AG08395 (cell line): ENCODE data around the gene ABI3BP.

Source experiments
- DNase-seq: peaks from one replicate; pipeline ENCODE4 v3.0.0; 2012; ENCODE audit warnings: mixed read lengths, low spot score

Gene ABI3BP

GRCh38 chr3:100891827-100892226 is 101.4 kb downstream of the ABI3BP start:
- DNase-seq, result no peak

- peak; percentile 21 for DNase-seq
These were observed 102.2 kb downstream of the ABI3BP start for GRCh38 chr3:100891033-100891432.

- no peak for DNase-seq
These were observed 104.3 kb downstream of the ABI3BP start for GRCh38 chr3:100888881-100889280.

- no peak for DNase-seq
These were observed 110.6 kb downstream of the ABI3BP start for GRCh38 chr3:100882571-100882984.

- DNase-seq, result no peak
These were observed 112.4 kb downstream of the ABI3BP start for GRCh38 chr3:100880845-100881244.

GRCh38 chr3:100880072-100880471 is 113.1 kb downstream of the ABI3BP start:
- DNase-seq, result peak; percentile 27

GRCh38 chr3:100879195-100879810 is 113.9 kb downstream of the ABI3BP start:
- DNase-seq, result no peak

- DNase-seq, result no peak
These were observed 115.9 kb downstream of the ABI3BP start for GRCh38 chr3:100877286-100877685.

GRCh38 chr3:100875239-100875638 is 118.0 kb downstream of the ABI3BP start:
- DNase-seq, result peak; percentile 4

- no peak for DNase-seq
These were observed 119.6 kb downstream of the ABI3BP start for GRCh38 chr3:100873611-100874010.

GRCh38 chr3:100871306-100871705 is 121.9 kb downstream of the ABI3BP start:
- DNase-seq, result no peak

- peak; percentile 61 for DNase-seq
These were observed 123.4 kb downstream of the ABI3BP start for GRCh38 chr3:100869787-100870186.

GRCh38 chr3:100868894-100869293 is 124.3 kb downstream of the ABI3BP start:
- DNase-seq, result no peak

GRCh38 chr3:100868096-100868495 is 125.1 kb downstream of the ABI3BP start:
- no peak for DNase-seq

GRCh38 chr3:100865442-100865841 is 127.8 kb downstream of the ABI3BP start:
- peak; percentile 17 for DNase-seq

GRCh38 chr3:100864471-100865250 is 128.6 kb downstream of the ABI3BP start:
- DNase-seq, result no peak

- no peak for DNase-seq
These were observed 135.4 kb downstream of the ABI3BP start for GRCh38 chr3:100857863-100858262.

GRCh38 chr3:100856821-100857220 is 136.4 kb downstream of the ABI3BP start:
- no peak for DNase-seq

GRCh38 chr3:100852840-100853239 is 140.4 kb downstream of the ABI3BP start:
- no peak for DNase-seq

GRCh38 chr3:100850701-100851100 is 142.5 kb downstream of the ABI3BP start:
- no peak for DNase-seq

- DNase-seq, result no peak
These were observed 143.1 kb downstream of the ABI3BP start for GRCh38 chr3:100850156-100850555.

- DNase-seq, result no peak
These were observed 148.9 kb downstream of the ABI3BP start for GRCh38 chr3:100844063-100844936.

GRCh38 chr3:100838157-100838556 is 155.1 kb downstream of the ABI3BP start:
- DNase-seq, result no peak
